IMR-90 (cell line): Measurements from ENCODE around the gene HS3ST5. TPM values are rescaled to one million over a fixed set of nuclear protein-coding genes. Genes with fewer than 3 reads are reported as not detected.

Source experiments
- ATAC-seq: fragments of 200-7000 bp; cut with Tn5 transposase; 2 replicates; pipeline ENCODE4 v1.9.1; 2020; ENCODE audit warnings: low read depth, mild to moderate bottlenecking, moderate library complexity
- BruUV-seq: library from RNA; stranded (reverse); fragments of 400-500 nt; replicated peaks from 2 replicates; lab custom pipeline; 2021; lab: Mats Ljungman, UMichigan
- CTCF ChIA-PET: fragments of 300-600 bp; formaldehyde crosslinking; extraction: SDS; loops from one replicate; lab custom pipeline; 2021; ENCODE audit warnings: antibody characterized with exemption; lab: Yijun Ruan, JAX
- POLR2A ChIA-PET: fragments of 300-600 bp; sonication (Branson Sonifier 250); formaldehyde crosslinking; loops from one replicate; lab custom pipeline; 2022; ENCODE audit warnings: antibody characterized with exemption; ENCODE audit not compliant: unreplicated experiment; lab: Charles Lee
- DNase-seq: peaks from one replicate; pipeline ENCODE4 v3.0.0; 2013
- H2AFZ ChIP-seq: replicated peaks from 2 replicates; pipeline ENCODE3; 2013; ENCODE audit warnings: low read length, mild to moderate bottlenecking; ENCODE audit not compliant: poor library complexity
- H2AK5ac ChIP-seq: 2 replicates; pipeline ENCODE4 v1.6.1; 2013; ENCODE audit warnings: low read depth, low read length, inconsistent platforms
- H2AK9ac ChIP-seq: replicated peaks from 2 replicates; pipeline ENCODE3; 2013; ENCODE audit warnings: mild to moderate bottlenecking, low read depth, low read length, moderate library complexity; ENCODE audit not compliant: poor library complexity
- H2BK120ac ChIP-seq: 2 replicates; pipeline ENCODE4 v1.6.1; 2013; ENCODE audit warnings: low read depth, low read length, inconsistent platforms
- H2BK15ac ChIP-seq: 3 replicates; pipeline ENCODE4 v1.6.1; 2013; ENCODE audit warnings: low read depth, low read length, inconsistent platforms
- H2BK20ac ChIP-seq: 2 replicates; pipeline ENCODE4 v1.6.1; 2013; ENCODE audit warnings: low read depth, mild to moderate bottlenecking, inconsistent platforms, low read length, moderate library complexity
- H2BK5ac ChIP-seq: 2 replicates; pipeline ENCODE4 v1.6.1; 2013; ENCODE audit warnings: mild to moderate bottlenecking, low read depth, low read length, inconsistent platforms; ENCODE audit not compliant: poor library complexity, severe bottlenecking
- H3K14ac ChIP-seq: replicated peaks from 2 replicates; pipeline ENCODE4 v1.6.1; 2013; ENCODE audit warnings: low read depth, low read length, inconsistent platforms
- H3K18ac ChIP-seq: 2 replicates; pipeline ENCODE4 v1.6.1; 2013; ENCODE audit warnings: low read depth, low read length, control low read depth
- H3K23ac ChIP-seq: 2 replicates; pipeline ENCODE4 v1.6.1; 2013; ENCODE audit warnings: low read depth, low read length, inconsistent platforms
- H3K27ac ChIP-seq: 2 replicates; pipeline ENCODE4 v1.5.1; 2013; ENCODE audit warnings: mild to moderate bottlenecking, control low read depth, low read length; ENCODE audit not compliant: insufficient read depth
- H3K27me3 ChIP-seq: 2 replicates; pipeline ENCODE4 v1.6.1; 2013; ENCODE audit warnings: low read length; ENCODE audit not compliant: control insufficient read depth, insufficient read depth
- H3K36me3 ChIP-seq: 2 replicates; pipeline ENCODE4 v1.6.1; 2013; ENCODE audit warnings: low read length, mixed read lengths; ENCODE audit not compliant: control insufficient read depth, insufficient read depth
- H3K4ac ChIP-seq: 2 replicates; pipeline ENCODE4 v1.6.1; 2013; ENCODE audit warnings: low read depth, low read length, inconsistent platforms
- H3K4me1 ChIP-seq: 2 replicates; pipeline ENCODE4 v1.6.1; 2013; ENCODE audit warnings: low read length, mixed read lengths; ENCODE audit not compliant: control insufficient read depth, insufficient read depth
- H3K4me2 ChIP-seq: 2 replicates; pipeline ENCODE4 v1.6.1; 2013; ENCODE audit warnings: low read depth, mild to moderate bottlenecking, control low read depth, low read length, moderate library complexity
- H3K4me3 ChIP-seq: 2 replicates; pipeline ENCODE4 v1.5.1; 2013; ENCODE audit warnings: low read depth, mild to moderate bottlenecking, control low read depth, low read length, moderate library complexity; ENCODE audit not compliant: insufficient read depth
- H3K56ac ChIP-seq: 2 replicates; pipeline ENCODE4 v1.6.1; 2013; ENCODE audit warnings: low read length, inconsistent platforms; ENCODE audit not compliant: insufficient read depth; ENCODE audit errors: extremely low read depth
- H3K79me1 ChIP-seq, 2 experiments: 2 replicates each; pipeline ENCODE4 v1.6.1; 2013; ENCODE audit warnings: low read length in 2 of 2, inconsistent platforms in 1 of 2, low read depth in 1 of 2
- H3K9ac ChIP-seq: 2 replicates; pipeline ENCODE4 v1.6.1; 2013; ENCODE audit warnings: low read depth, low read length, control low read depth
- H3K9me1 ChIP-seq: 2 replicates; pipeline ENCODE4 v1.6.1; 2013; ENCODE audit warnings: low read length, inconsistent platforms; ENCODE audit not compliant: insufficient read depth
- H3K9me3 ChIP-seq: 2 replicates; pipeline ENCODE4 v1.6.1; 2013; ENCODE audit warnings: low read length; ENCODE audit not compliant: control insufficient read depth, insufficient read depth
- H4K20me1 ChIP-seq: 2 replicates; pipeline ENCODE4 v1.6.1; 2013; ENCODE audit warnings: low read length, inconsistent platforms; ENCODE audit not compliant: insufficient read depth
- H4K5ac ChIP-seq: 2 replicates; pipeline ENCODE4 v1.6.1; 2013; ENCODE audit warnings: mild to moderate bottlenecking, low read depth, low read length, control low read depth
- H4K8ac ChIP-seq, 2 experiments: 2 replicates each; pipeline ENCODE4 v1.6.1; 2013; ENCODE audit warnings: low read depth in 2 of 2, low read length in 2 of 2, control low read depth in 1 of 2, inconsistent platforms in 1 of 2
- H4K91ac ChIP-seq: 2 replicates; pipeline ENCODE4 v1.6.1; 2013; ENCODE audit warnings: low read depth, low read length, inconsistent platforms; ENCODE audit not compliant: insufficient read depth
- CEBPB ChIP-seq: IDR thresholded peaks from 2 replicates; pipeline ENCODE4 v1.6.1; 2012; ENCODE audit warnings: low read depth, low read length, improper control_type of control experiment
- CHD1 ChIP-seq: IDR thresholded peaks from 2 replicates; pipeline ENCODE4 v1.6.1; 2012; ENCODE audit warnings: low read depth, low read length, improper control_type of control experiment
- FOS ChIP-seq: fragments of 150-350 bp; IDR thresholded peaks from 2 replicates; pipeline ENCODE4 v1.6.1; 2016; ENCODE audit warnings: low read depth, low read length
- MAFK ChIP-seq: IDR thresholded peaks from 2 replicates; pipeline ENCODE4 v1.6.1; 2012; ENCODE audit warnings: low read depth, low read length, improper control_type of control experiment
- MAZ ChIP-seq: IDR thresholded peaks from 2 replicates; pipeline ENCODE4 v1.6.1; 2012; ENCODE audit warnings: low read depth, mild to moderate bottlenecking, low read length, improper control_type of control experiment, moderate library complexity, borderline replicate concordance
- MXI1 ChIP-seq: IDR thresholded peaks from 2 replicates; pipeline ENCODE4 v1.6.1; 2012; ENCODE audit warnings: low read depth, mild to moderate bottlenecking, low read length, moderate library complexity, borderline replicate concordance
- POLR2A ChIP-seq: IDR thresholded peaks from 2 replicates; pipeline ENCODE4 v1.6.1; 2012; ENCODE audit warnings: mild to moderate bottlenecking, low read depth, low read length
- RAD21 ChIP-seq: IDR thresholded peaks from 2 replicates; pipeline ENCODE4 v1.6.1; 2012; ENCODE audit warnings: low read length, improper control_type of control experiment
- RFX5 ChIP-seq: IDR thresholded peaks from 2 replicates; pipeline ENCODE4 v1.8.0; 2012; ENCODE audit warnings: low read depth, mild to moderate bottlenecking, low read length, moderate library complexity
- SMC3 ChIP-seq: fragments of 150-350 bp; IDR thresholded peaks from 2 replicates; pipeline ENCODE4 v1.6.1; 2016; ENCODE audit warnings: low read depth, mild to moderate bottlenecking, antibody characterized with exemption, low read length, moderate library complexity
- USF2 ChIP-seq: fragments of 150-350 bp; IDR thresholded peaks from 2 replicates; pipeline ENCODE4 v1.6.1; 2017; ENCODE audit warnings: mild to moderate bottlenecking, antibody characterized with exemption, low read length, low read depth
- WGBS, 2 experiments: methylation state at CpG; one replicate each; pipeline versions ENCODE4 v1.1.5 to v1.1.7; 2013; ENCODE audit warnings: missing lambda C conversion rate in 2 of 2; ENCODE audit not compliant: insufficient read length in 1 of 2; ENCODE audit errors: extremely low coverage in 2 of 2; 5-methylcytosine and 5-hydroxymethylcytosine counted together
- dilution Hi-C: fragments of 300-500 bp; cut with HindIII; formaldehyde crosslinking; loops from one replicate; pipeline ENCODE4 v1.14.3; 2018; ENCODE audit warnings: low sequenced_read_pairs; ENCODE audit not compliant: unreplicated experiment
- in situ Hi-C: fragments of 300-500 bp; cut with MboI; formaldehyde crosslinking; loops from 3 replicates; pipeline ENCODE4 v1.14.3; 2019; ENCODE audit warnings: low sequenced_read_pairs, inconsistent platforms, mixed read lengths
- intact Hi-C: fragments of 100-400 bp; cut with micrococcal nuclease; formaldehyde crosslinking; loops from 2 replicates; pipeline ENCODE4 v1.10.0; 2022
- polyA plus RNA-seq, 3 experiments: library from polyadenylated mRNA; depleted of rRNA; stranded (reverse); fragments of >200 nt; gene quantifications; 2 replicates each; pipeline ENCODE4 v1.2.3, GENCODE V29; 2012; ENCODE audit warnings: low replicate concordance in 1 of 3
- total RNA-seq: library from RNA; depleted of rRNA; stranded (reverse); fragments of >200 nt; gene quantifications from 2 replicates; pipeline ENCODE4 v1.2.3, GENCODE V29; 2012
- TF ChIP-seq, protein P1 (sequence below): conservative IDR thresholded peaks from 2 replicates; pipeline ENCODE4 v1.5.1; 2012; ENCODE audit warnings: mild to moderate bottlenecking, low read depth, low read length, improper control_type of control experiment

HS3ST5 gene
- total and polyA plus RNA-seq, 2 of the 4 experiments (the other 2 are of a cell fraction), result not detected

GRCh38 chr6:114108119-114109002 is 234.5 kb downstream of the HS3ST5 start:
- Histone ChIP-seq H3K79me1 (no peaks in the 10 kb centered on the region), H3K36me3 (no peaks in the 10 kb centered on the region), H4K20me1 (no peaks in the 10 kb centered on the region), H2AFZ (peak overlapping the region; percentile 82), H3K9ac (no peak overlapping the region), H3K27ac (no peak overlapping the region), H3K4me3 (no peak overlapping the region), H4K91ac (no peak overlapping the region), H3K56ac (no peak overlapping the region), H3K27me3 (peaks cover 6% of the 10 kb centered on the region), H3K4me1 (no peaks in the 10 kb centered on the region), H3K18ac (no peak overlapping the region), H4K5ac (no peak overlapping the region), H2AK5ac (no peak overlapping the region), H3K23ac (no peak overlapping the region), H2AK9ac (peak overlapping the region; percentile 2), H4K8ac (no peak overlapping the region; a peak in 1 of 4 replicates), H2BK15ac (no peak overlapping the region), H3K4me2 (no peak overlapping the region), H3K9me1 (no peaks in the 10 kb centered on the region), H3K9me3 (no peaks in the 10 kb centered on the region), H3K14ac (no peak overlapping the region), H2BK20ac (no peak overlapping the region), H2BK120ac (no peak overlapping the region), H3K4ac (no peak overlapping the region), H2BK5ac (no peak overlapping the region)
- dilution Hi-C loops, result no loop called here
- peak; percentile 68 for DNase-seq
- in situ Hi-C loops, result loop anchor here (5.0 kb wide), 1 partner anchor 111 kb away; no protein-coding TSS in a partner anchor
- ChIA-PET POLR2A (no interaction called here), CTCF (interaction anchor here (0.5 to 4.7 kb wide), 14 partner anchors 9 to 574 kb away, joined by 3 to 78 read pairs (median 4); partner anchors contain the start of gene HDAC2)
- TF ChIP-seq CHD1 (no peak), POLR2A (no peak), RAD21 (peak; percentile 72), FOS (no peak), SMC3 (peak; percentile 73), CEBPB (no peak), MAZ (no peak), USF2 (no peak), MAFK (peak; percentile 10; the same call in 1 of the 2 replicates), MXI1 (no peak), RFX5 (no peak)
- TF ChIP-seq, protein P1, sequence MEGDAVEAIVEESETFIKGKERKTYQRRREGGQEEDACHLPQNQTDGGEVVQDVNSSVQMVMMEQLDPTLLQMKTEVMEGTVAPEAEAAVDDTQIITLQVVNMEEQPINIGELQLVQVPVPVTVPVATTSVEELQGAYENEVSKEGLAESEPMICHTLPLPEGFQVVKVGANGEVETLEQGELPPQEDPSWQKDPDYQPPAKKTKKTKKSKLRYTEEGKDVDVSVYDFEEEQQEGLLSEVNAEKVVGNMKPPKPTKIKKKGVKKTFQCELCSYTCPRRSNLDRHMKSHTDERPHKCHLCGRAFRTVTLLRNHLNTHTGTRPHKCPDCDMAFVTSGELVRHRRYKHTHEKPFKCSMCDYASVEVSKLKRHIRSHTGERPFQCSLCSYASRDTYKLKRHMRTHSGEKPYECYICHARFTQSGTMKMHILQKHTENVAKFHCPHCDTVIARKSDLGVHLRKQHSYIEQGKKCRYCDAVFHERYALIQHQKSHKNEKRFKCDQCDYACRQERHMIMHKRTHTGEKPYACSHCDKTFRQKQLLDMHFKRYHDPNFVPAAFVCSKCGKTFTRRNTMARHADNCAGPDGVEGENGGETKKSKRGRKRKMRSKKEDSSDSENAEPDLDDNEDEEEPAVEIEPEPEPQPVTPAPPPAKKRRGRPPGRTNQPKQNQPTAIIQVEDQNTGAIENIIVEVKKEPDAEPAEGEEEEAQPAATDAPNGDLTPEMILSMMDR, result peak; percentile 86
- intact Hi-C loops, result loop anchor here (1.0 to 10.0 kb wide), 4 partner anchors 113 to 1786 kb away; no protein-coding TSS in a partner anchor
- ATAC-seq, result peak; percentile 99
- BruUV-seq, result no TSS peak
- 71% methylated on average over 5 of the region's 11 CpGs; no CpG with 5 or more reads in 1 of the 2 experiments for whole genome bisulfite sequencing, 2 experiments
